Natural killer cell (primary cell): Measurements from ENCODE around the gene BICRA. TPM values are rescaled to one million over a fixed set of nuclear protein-coding genes. Genes with fewer than 3 reads are reported as not detected.

Source experiments
- ATAC-seq, 3 donors: fragments of 150-1000 bp in 2 of 3; fragments of 200-7000 bp in 1 of 3; cut with Tn5 transposase; 1 replicate in 1 of 3; 2 replicates in 2 of 3; pipeline ENCODE4 v1.10.0; 2021; ENCODE audit warnings: mild to moderate bottlenecking in 2 of 3, moderate library complexity in 2 of 3
- DNase-seq, 2 donors: peaks; one replicate each; pipeline versions ENCODE4 v3.0.0 to v3.0.0-alpha.2; 2013 to 2021; ENCODE audit warnings: mixed read lengths in 1 of 2
- H3K27ac ChIP-seq: one replicate; pipeline ENCODE4 v1.5.1; 2013; ENCODE audit warnings: mild to moderate bottlenecking, low read length
- H3K27me3 ChIP-seq: one replicate; pipeline ENCODE4 v1.6.1; 2013; ENCODE audit warnings: low read length; ENCODE audit not compliant: control insufficient read depth, insufficient read depth
- H3K36me3 ChIP-seq: one replicate; pipeline ENCODE4 v1.6.1; 2013; ENCODE audit warnings: low read length; ENCODE audit not compliant: control insufficient read depth, insufficient read depth
- H3K4me1 ChIP-seq: one replicate; pipeline ENCODE4 v1.6.1; 2013; ENCODE audit warnings: low read length; ENCODE audit not compliant: control insufficient read depth, insufficient read depth
- H3K4me3 ChIP-seq: one replicate; pipeline ENCODE4 v1.5.1; 2013; ENCODE audit warnings: low read length
- H3K9me3 ChIP-seq: one replicate; pipeline ENCODE4 v1.6.1; 2013; ENCODE audit warnings: low read length; ENCODE audit not compliant: control insufficient read depth, insufficient read depth
- H3K27ac Mint-ChIP-seq, 2 donors: one replicate each; pipeline ENCODE4 v1.8.0; 2022; ENCODE audit warnings: mild to moderate bottlenecking in 2 of 2, mixed read lengths in 2 of 2, moderate library complexity in 1 of 2
- H3K27me3 Mint-ChIP-seq, 2 donors: one replicate each; pipeline ENCODE4 v1.8.0; 2022; ENCODE audit warnings: low read depth in 2 of 2, mixed read lengths in 2 of 2
- H3K36me3 Mint-ChIP-seq: one replicate; pipeline ENCODE4 v1.8.0; 2022; ENCODE audit warnings: mixed read lengths
- H3K4me1 Mint-ChIP-seq, 2 donors: one replicate each; pipeline ENCODE4 v1.8.0; 2022; ENCODE audit warnings: mixed read lengths in 2 of 2
- H3K4me3 Mint-ChIP-seq: one replicate; pipeline ENCODE4 v1.8.0; 2022; ENCODE audit warnings: mild to moderate bottlenecking, moderate library complexity, mixed read lengths
- H3K9me3 Mint-ChIP-seq, 2 donors: one replicate each; pipeline ENCODE4 v1.8.0; 2022; ENCODE audit warnings: mixed read lengths in 2 of 2
- CTCF ChIP-seq: fragments of 200-600 bp; IDR thresholded peaks from one replicate; pipeline ENCODE4 v1.8.0; 2022; ENCODE audit warnings: antibody characterized with exemption
- WGBS: methylation state at CpG from one replicate; pipeline ENCODE4 v1.1.7; 2013; ENCODE audit warnings: missing lambda C conversion rate; ENCODE audit not compliant: insufficient coverage; 5-methylcytosine and 5-hydroxymethylcytosine counted together
- intact Hi-C: fragments of 100-400 bp; cut with micrococcal nuclease; formaldehyde crosslinking; loops from one replicate; pipeline ENCODE4 v1.14.2; 2022
- total RNA-seq, 4 donors: library from RNA; stranded (reverse); fragments of 120-200 nt in 1 of 4; gene quantifications; one replicate each; pipeline versions ENCODE4 v1.2.3 to v1.2.4, GENCODE V29; 2013 to 2022

The BICRA gene
- total RNA-seq, 3 donors from 2014 or later (not counting 1 experiment from before 2014, with no cell fraction given), result 31.9 to 37.4 (median 34.1) TPM

GRCh38 chr19:47600246-47601179 is 8.4 kb upstream of the BICRA start:
- Histone ChIP-seq H3K36me3 (no peaks in the 10 kb centered on the region), H3K4me3 (peak overlapping the region; percentile 54), H3K4me1 (peaks cover 41% of the 10 kb centered on the region), H3K27ac (peak overlapping the region; percentile 75), H3K9me3 (no peaks in the 10 kb centered on the region), H3K27me3 (no peaks in the 10 kb centered on the region)
- WGBS, result 5% methylated on average over 75 of the region's 77 CpGs
- TF ChIP-seq CTCF, result no peak
- DNase-seq, result peak; percentile 96 to 100
- H3K27me3 Mint-ChIP-seq, result no peaks in the 10 kb centered on the region
- intact Hi-C loops, result loop anchor here (1.0 to 2.0 kb wide), 4 partner anchors 8 to 116 kb away; partner anchors contain the start of genes KPTN and NAPA
- peaks cover 30 to 34% of the 10 kb centered on the region in 2 donors for H3K4me1 Mint-ChIP-seq
- ATAC-seq, result peak; percentile 95 to 98 (median 95)
- no peaks in the 10 kb centered on the region for H3K36me3 Mint-ChIP-seq
- H3K27ac Mint-ChIP-seq, result peak overlapping the region; percentile 92 to 94
- H3K4me3 Mint-ChIP-seq, result peak overlapping the region; percentile 93
- no peaks in the 10 kb centered on the region for H3K9me3 Mint-ChIP-seq

- TF ChIP-seq CTCF, result no peak
- no peaks in the 10 kb centered on the region for H3K27me3 ChIP-seq
- H3K27ac ChIP-seq, result no peak overlapping the region
- Mint-ChIP-seq H3K27me3 (no peaks in the 10 kb centered on the region), H3K36me3 (no peaks in the 10 kb centered on the region), H3K27ac (peak overlapping the region; percentile 92 to 94), H3K9me3 (no peaks in the 10 kb centered on the region), H3K4me1 (peaks cover 22 to 26% of the 10 kb centered on the region in 2 donors), H3K4me3 (peak overlapping the region; percentile 93)
- DNase-seq, result no peak
- peaks cover 33% of the 10 kb centered on the region for H3K4me1 ChIP-seq
- intact Hi-C loops, result loop anchor here (2.0 kb wide), 1 partner anchor 61 kb away; no protein-coding TSS in a partner anchor
- WGBS, result 84% methylated on average over 17 of the region's 17 CpGs
- H3K9me3 ChIP-seq, result no peaks in the 10 kb centered on the region
- no peak for ATAC-seq
- no peaks in the 10 kb centered on the region for H3K36me3 ChIP-seq
- H3K4me3 ChIP-seq, result peak overlapping the region; percentile 47
Observed at GRCh38 chr19:47601180-47601904, 7.6 kb upstream of the BICRA start.

- Mint-ChIP-seq H3K9me3 (no peaks in the 10 kb centered on the region), H3K27me3 (no peaks in the 10 kb centered on the region), H3K27ac (peak overlapping the region in 1 of 2 donors; percentile 57), H3K36me3 (no peaks in the 10 kb centered on the region), H3K4me3 (peak overlapping the region; percentile 11), H3K4me1 (peaks cover 15 to 22% of the 10 kb centered on the region in 2 donors)
- no peak for TF ChIP-seq CTCF
- ATAC-seq (no peak), DNase-seq (no peak)
- H3K4me1 ChIP-seq, result peaks cover 27% of the 10 kb centered on the region
- no peak overlapping the region for H3K4me3 ChIP-seq
- no peaks in the 10 kb centered on the region for H3K36me3 ChIP-seq
- H3K27me3 ChIP-seq, result no peaks in the 10 kb centered on the region
- 58% methylated on average over 13 of the region's 13 CpGs for WGBS
- intact Hi-C loops, result no loop called here
- H3K9me3 ChIP-seq, result no peaks in the 10 kb centered on the region
- H3K27ac ChIP-seq, result no peak overlapping the region
Observed at GRCh38 chr19:47603706-47604565, 5.0 kb upstream of the BICRA start.
